ENCODE results near the gene CMTM3.

CMTM3 gene

GRCh38 chr16:66600477-66600876, 4.0 kb upstream of the CMTM3 start:
- TF ChIP-seq ZNF169 (tag by site-specific recombination; IDR thresholded peaks at IDR 0.05) (no peak), ZSCAN30 (tag by site-specific recombination; IDR thresholded peaks at IDR 0.05) (no peak), ZNF138 (tag by site-specific recombination; IDR thresholded peaks at IDR 0.05; ENCODE audit: borderline replicate concordance) (no peak), TRIM28 (IDR thresholded peaks at IDR 0.05; ENCODE audit: borderline replicate concordance, low read length) (no peak), ZNF785 (tag by site-specific recombination; IDR thresholded peaks at IDR 0.05) (no peak), ZNF843 (tag by site-specific recombination; IDR thresholded peaks at IDR 0.05) (no peak), FEZF1 (tag by site-specific recombination; IDR thresholded peaks at IDR 0.05) (no peak), ZNF112 (tag by site-specific recombination; IDR thresholded peaks at IDR 0.05) (no peak), PRDM1 (tag by site-specific recombination; IDR thresholded peaks at IDR 0.05) (no peak), ZSCAN16 (tag by site-specific recombination; IDR thresholded peaks at IDR 0.05) (no peak), INSM2 (tag by site-specific recombination; IDR thresholded peaks at IDR 0.05) (no peak), KLF7 (tag by site-specific recombination; IDR thresholded peaks at IDR 0.05; ENCODE audit: borderline replicate concordance) (no peak), HIC1 (tag by site-specific recombination; IDR thresholded peaks at IDR 0.05) (no peak), KLF9 (tag by site-specific recombination; IDR thresholded peaks at IDR 0.05; ENCODE audit: low read depth) (no peak), ZNF791 (tag by site-specific recombination; IDR thresholded peaks at IDR 0.05) (no peak), ZBTB6 (tag by site-specific recombination; IDR thresholded peaks at IDR 0.05) (no peak), ZNF133 (tag by site-specific recombination; IDR thresholded peaks at IDR 0.05) (no peak), ZNF76 (tag by site-specific recombination; IDR thresholded peaks at IDR 0.05; ENCODE audit: borderline replicate concordance, low read depth) (no peak), ZFP37 (tag by site-specific recombination; IDR thresholded peaks at IDR 0.05) (no peak), ZNF121 (tag by site-specific recombination; IDR thresholded peaks at IDR 0.05) (no peak)
- H3K4me3 ChIP-seq (ENCODE audit: low read depth, low read length): no peak overlapping the region
- H3K4me1 ChIP-seq (ENCODE audit: control insufficient read depth, insufficient read depth, low read length): no peaks in the 10 kb centered on the region
- no peak overlapping the region for H3K27ac ChIP-seq (ENCODE audit: extremely low read depth, low read depth, low read length)
- no peaks in the 10 kb centered on the region for H3K9me3 ChIP-seq (ENCODE audit: control insufficient read depth, insufficient read depth, low read depth, low read length)
- POLR2A ChIA-PET: no interaction called here
- CTCF ChIA-PET: no interaction called here
- no peaks in the 10 kb centered on the region for H3K36me3 ChIP-seq (ENCODE audit: control insufficient read depth in 2 of 2, insufficient read depth in 1 of 2, low read length in 2 of 2)

- ChIA-PET POLR2A (no interaction called here), CTCF (no interaction called here)
- H3K4me1 ChIP-seq (ENCODE audit: control insufficient read depth, insufficient read depth, low read length): no peaks in the 10 kb centered on the region
- H3K9me3 ChIP-seq (ENCODE audit: control insufficient read depth, insufficient read depth, low read depth, low read length): no peaks in the 10 kb centered on the region
- H3K4me3 ChIP-seq (ENCODE audit: low read depth, low read length): no peak overlapping the region
- H3K27ac ChIP-seq (ENCODE audit: extremely low read depth, low read depth, low read length): no peak overlapping the region
- TF ChIP-seq ZFP37 (tag by site-specific recombination; IDR thresholded peaks at IDR 0.05) (no peak), ZNF133 (tag by site-specific recombination; IDR thresholded peaks at IDR 0.05) (no peak), ZSCAN16 (tag by site-specific recombination; IDR thresholded peaks at IDR 0.05) (no peak), BCL11B (tag by site-specific recombination; IDR thresholded peaks at IDR 0.05; ENCODE audit: low read depth) (no peak), ZBTB6 (tag by site-specific recombination; IDR thresholded peaks at IDR 0.05) (no peak), ZNF623 (tag by site-specific recombination; IDR thresholded peaks at IDR 0.05) (no peak), INSM2 (tag by site-specific recombination; IDR thresholded peaks at IDR 0.05) (no peak), ZNF112 (tag by site-specific recombination; IDR thresholded peaks at IDR 0.05) (no peak), KLF17 (tag by site-specific recombination; IDR thresholded peaks at IDR 0.05) (no peak), HOXD13 (CRISPR knock-in tag; IDR thresholded peaks at IDR 0.05; ENCODE audit: borderline replicate concordance) (no peak), ZNF488 (tag by site-specific recombination; IDR thresholded peaks at IDR 0.05) (no peak), ZNF416 (tag by site-specific recombination; IDR thresholded peaks at IDR 0.05) (no peak)
- H3K36me3 ChIP-seq (ENCODE audit: control insufficient read depth in 2 of 2, insufficient read depth in 1 of 2, low read length in 2 of 2): no peaks in the 10 kb centered on the region
Observed at GRCh38 chr16:66601471-66601870, 3.0 kb upstream of the CMTM3 start.

Measured in HEK293 (cell line).